Astrocyte (in vitro differentiated cells and primary cell): ENCODE data around the gene DCAF5.

Experiments used
- EZH2 ChIP-seq: IDR thresholded peaks from 2 replicates; pipeline ENCODE4 v1.6.1; 2012; ENCODE audit warnings: mild to moderate bottlenecking, low read length, inconsistent platforms; ENCODE audit not compliant: insufficient read depth
- TF ChIP-seq, protein P1 (sequence below): IDR thresholded peaks from 2 replicates; pipeline ENCODE4 v1.5.1; 2011; ENCODE audit warnings: low read depth, mild to moderate bottlenecking, inconsistent platforms, low read length, moderate library complexity; ENCODE audit not compliant: insufficient read depth

DNA sequence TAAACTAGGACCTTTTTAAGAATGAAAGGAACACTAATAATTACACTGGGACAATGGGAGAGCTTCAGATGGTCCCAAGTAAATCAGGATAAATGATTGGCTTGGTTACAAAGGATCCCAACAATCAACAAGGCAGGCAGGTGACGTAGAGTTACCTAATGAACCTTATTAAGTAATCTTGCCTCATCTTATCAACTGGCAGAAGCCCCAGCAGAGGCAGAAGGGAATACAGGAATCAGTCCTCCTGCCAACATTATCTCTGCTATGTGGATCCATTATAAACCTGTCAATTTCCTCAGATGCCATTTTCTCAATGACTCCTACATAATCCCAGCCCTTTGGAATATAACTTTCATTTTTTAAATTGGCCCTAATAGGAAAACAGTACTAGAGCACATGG, 11.4 kb downstream of the DCAF5 start:
- TF ChIP-seq, protein P1, sequence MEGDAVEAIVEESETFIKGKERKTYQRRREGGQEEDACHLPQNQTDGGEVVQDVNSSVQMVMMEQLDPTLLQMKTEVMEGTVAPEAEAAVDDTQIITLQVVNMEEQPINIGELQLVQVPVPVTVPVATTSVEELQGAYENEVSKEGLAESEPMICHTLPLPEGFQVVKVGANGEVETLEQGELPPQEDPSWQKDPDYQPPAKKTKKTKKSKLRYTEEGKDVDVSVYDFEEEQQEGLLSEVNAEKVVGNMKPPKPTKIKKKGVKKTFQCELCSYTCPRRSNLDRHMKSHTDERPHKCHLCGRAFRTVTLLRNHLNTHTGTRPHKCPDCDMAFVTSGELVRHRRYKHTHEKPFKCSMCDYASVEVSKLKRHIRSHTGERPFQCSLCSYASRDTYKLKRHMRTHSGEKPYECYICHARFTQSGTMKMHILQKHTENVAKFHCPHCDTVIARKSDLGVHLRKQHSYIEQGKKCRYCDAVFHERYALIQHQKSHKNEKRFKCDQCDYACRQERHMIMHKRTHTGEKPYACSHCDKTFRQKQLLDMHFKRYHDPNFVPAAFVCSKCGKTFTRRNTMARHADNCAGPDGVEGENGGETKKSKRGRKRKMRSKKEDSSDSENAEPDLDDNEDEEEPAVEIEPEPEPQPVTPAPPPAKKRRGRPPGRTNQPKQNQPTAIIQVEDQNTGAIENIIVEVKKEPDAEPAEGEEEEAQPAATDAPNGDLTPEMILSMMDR, result no peak
- no peak for TF ChIP-seq EZH2
